Measurements from ENCODE around the gene PLEKHG7. TPM values are rescaled to one million over a fixed set of nuclear protein-coding genes. Genes with fewer than 3 reads are reported as not detected.
"Not testable (repeated sequence)": the region's sequence is repeated elsewhere in the genome, so short reads cannot be mapped to it uniquely, and the experiment has no call there.

Gene PLEKHG7, protein sequence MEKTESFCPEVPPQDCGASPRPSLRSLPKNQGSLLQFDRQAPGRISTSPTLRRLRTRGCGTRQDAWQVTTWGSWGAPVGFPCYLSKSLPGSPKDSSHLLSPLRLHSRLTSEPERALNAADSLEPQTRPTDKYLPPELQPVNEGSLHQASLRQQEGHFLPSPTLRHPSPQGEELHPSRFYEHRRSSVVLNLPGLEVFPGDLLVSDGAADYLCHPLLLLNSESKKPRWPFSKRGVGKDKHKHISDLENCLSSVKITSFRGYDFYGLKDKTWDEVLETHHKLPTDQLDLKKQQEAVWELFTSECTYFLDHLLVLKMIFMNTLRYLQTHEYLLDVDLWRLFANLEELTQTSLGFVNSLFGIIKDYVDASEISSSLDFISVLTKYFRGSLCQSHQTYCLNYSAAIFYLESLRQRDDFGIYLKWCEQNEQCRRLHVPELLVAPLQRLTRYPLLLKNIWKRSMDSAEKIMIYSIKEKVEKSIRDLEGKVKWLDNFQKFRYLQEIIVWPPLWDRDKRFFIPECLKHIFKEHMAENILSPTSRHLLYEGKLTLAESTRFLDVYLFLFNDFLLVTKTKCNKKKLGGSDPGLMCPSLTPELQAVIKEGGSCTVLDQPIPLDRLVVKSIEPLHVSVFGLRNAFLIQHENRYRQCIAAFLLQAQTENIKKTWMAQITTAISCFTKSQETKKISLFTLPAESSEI
- not detected for polyA plus RNA-seq (2012; ENCODE audit: insufficient read depth, insufficient read length, low read depth)

DNA sequence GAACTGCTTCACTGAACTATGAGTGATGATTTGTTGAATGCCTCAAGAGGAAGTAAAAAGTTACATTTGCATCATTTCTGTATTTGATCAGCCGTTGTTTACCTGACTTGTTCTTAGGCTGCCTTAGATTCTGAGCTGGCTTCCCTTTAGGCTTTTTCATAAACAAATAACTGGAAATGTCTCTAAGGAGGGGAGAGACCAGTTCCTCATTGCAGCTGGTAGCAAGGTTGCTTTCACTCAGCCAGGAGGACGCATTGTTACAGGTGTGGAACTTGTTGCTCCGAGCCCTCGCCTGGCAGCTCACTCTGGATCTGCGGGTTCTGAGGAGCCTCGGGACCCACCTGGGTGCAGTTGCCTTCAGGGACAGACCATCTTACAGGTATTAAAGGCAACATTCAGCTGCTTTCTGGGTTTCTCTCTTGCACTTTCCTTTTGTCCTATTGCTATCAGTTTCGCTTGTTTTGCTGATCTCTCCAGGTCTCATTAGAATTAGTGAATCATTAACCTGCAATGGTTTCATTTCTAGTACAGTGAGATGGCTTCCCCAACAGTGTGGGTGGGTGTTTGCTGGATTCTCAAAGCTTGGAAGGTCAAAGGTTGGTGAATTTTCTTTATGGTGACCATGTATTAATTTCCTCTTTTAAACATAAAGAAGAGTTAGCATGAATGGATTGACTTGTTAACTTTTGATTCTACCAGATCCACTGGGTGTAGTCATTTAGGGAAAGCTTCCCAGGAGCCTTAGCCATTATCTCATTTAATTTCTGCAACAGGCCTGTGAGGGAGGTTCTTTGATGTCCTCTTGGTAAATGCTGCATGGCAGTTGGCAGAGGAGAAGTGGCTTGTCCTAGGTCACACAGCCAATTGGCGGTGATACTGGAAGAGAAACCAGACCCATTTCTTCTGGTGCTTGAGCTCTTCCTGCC, at the start of gene PLEKHG7:
TSS of gene PLEKHG7 (plus strand) at position 236 of the 926 bp plus-strand sequence. CDS start 3,643 bp downstream, outside the sequence.
- no peaks in the 10 kb centered on the region for H3K36me3 ChIP-seq
- TF ChIP-seq, protein P1, sequence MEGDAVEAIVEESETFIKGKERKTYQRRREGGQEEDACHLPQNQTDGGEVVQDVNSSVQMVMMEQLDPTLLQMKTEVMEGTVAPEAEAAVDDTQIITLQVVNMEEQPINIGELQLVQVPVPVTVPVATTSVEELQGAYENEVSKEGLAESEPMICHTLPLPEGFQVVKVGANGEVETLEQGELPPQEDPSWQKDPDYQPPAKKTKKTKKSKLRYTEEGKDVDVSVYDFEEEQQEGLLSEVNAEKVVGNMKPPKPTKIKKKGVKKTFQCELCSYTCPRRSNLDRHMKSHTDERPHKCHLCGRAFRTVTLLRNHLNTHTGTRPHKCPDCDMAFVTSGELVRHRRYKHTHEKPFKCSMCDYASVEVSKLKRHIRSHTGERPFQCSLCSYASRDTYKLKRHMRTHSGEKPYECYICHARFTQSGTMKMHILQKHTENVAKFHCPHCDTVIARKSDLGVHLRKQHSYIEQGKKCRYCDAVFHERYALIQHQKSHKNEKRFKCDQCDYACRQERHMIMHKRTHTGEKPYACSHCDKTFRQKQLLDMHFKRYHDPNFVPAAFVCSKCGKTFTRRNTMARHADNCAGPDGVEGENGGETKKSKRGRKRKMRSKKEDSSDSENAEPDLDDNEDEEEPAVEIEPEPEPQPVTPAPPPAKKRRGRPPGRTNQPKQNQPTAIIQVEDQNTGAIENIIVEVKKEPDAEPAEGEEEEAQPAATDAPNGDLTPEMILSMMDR (IDR thresholded peaks at IDR 0.05; ENCODE audit: low read depth, low read length), result no peak
- DNase-seq, result no peak
- no peak within 1 kb of the TSS for H3K4me3 ChIP-seq (ENCODE audit: low read depth, low read length)
- no peaks in the 10 kb centered on the region for H3K9me3 ChIP-seq
- H3K27me3 ChIP-seq, result peaks cover 4% of the 10 kb centered on the region; the same call in 1 of the 2 replicates
- H3K4me1 ChIP-seq, result no peaks in the 10 kb centered on the region

DNA sequence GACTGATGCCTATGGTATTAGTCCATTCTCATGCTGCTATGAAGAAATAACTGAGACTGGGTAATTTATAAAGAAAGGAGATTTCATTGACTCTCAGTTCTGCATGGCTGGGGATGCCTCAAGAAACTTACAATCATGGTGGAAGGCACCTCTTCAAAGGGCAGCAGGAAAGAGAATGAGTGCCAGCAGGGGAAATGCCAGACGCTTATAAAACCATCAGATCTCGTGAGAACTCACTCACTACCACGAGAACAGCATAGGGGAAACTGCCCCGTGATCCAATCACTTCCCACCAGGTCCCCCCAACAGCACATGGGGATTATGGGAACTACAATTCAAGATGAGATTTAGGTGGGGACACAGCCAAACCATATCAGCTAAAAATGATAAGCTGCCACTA, 48.5 kb upstream of the PLEKHG7 start:
- DNase-seq; H3K9me3 ChIP-seq; H3K4me1 ChIP-seq; H3K27me3 ChIP-seq; H3K4me3 ChIP-seq (ENCODE audit: low read depth, low read length); H3K36me3 ChIP-seq: not testable (repeated sequence)

DNA sequence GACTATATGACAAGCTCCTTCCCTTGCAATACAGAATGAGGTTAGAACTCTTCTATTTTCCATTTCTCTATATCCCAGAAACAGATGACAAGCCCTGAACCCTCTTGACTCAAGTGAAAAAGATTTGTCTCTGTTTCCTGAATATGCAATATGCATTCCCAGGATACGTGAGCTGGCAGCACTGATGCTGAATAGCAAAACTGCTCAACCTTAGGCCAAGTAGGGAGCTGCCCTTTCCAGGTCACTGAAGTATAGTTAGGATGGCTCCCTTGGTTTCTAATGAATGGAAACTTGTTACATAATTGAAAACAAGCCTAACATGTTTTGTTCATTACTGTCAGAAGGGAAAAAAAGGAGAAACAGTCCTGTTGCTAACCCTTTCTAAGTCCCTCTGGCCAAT, 47.9 kb upstream of the PLEKHG7 start:
- Histone ChIP-seq H3K9me3 (no peaks in the 10 kb centered on the region), H3K36me3 (no peaks in the 10 kb centered on the region), H3K27me3 (no peaks in the 10 kb centered on the region), H3K4me3 (ENCODE audit: low read depth, low read length) (no peak overlapping the region), H3K4me1 (no peaks in the 10 kb centered on the region)
- TF ChIP-seq, protein P1 (IDR thresholded peaks at IDR 0.05; ENCODE audit: low read depth, low read length), result no peak
- DNase-seq, result no peak

DNA sequence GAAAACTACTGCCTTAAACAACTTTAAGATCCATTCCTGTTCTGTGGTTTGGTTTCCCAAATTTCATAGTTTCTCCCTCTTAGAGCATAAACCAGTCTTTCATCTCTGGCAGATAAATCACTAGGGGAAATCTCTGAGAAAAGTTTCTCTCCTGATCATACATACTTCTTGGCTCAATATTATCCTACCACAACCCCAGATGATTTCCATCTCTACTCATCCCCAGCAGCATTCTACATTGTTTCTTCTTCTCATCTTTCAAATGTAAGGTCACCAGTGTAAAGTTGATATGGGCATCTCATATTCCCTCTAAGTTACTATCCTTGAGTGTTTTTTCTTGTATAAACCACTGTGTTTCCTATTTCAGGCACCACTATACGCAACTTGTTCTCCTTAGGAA, 45.9 kb upstream of the PLEKHG7 start:
- Histone ChIP-seq H3K4me1 (no peaks in the 10 kb centered on the region), H3K9me3 (no peaks in the 10 kb centered on the region), H3K4me3 (ENCODE audit: low read depth, low read length) (no peak overlapping the region), H3K27me3 (no peaks in the 10 kb centered on the region), H3K36me3 (no peaks in the 10 kb centered on the region)
- no peak for DNase-seq
- TF ChIP-seq, protein P1 (IDR thresholded peaks at IDR 0.05; ENCODE audit: low read depth, low read length), result no peak

DNA sequence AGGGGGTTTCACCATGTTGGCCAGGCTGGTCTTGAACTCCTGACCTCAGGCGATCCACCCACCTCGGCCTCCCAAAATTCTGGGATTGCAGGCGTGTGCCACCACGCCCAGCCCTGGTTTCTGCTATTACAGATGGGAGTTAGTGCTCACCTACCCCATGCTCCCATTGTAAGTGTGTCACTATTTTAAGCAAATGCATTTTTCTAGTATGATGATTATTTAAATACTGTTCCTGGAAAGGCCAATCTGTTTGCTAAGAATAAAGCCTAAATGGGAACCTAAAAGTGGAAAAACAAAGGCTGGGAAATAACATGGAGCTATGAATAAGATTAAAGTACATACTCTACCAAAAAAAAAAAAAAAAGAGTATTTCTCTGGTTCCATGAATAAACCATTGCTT, 45.0 kb upstream of the PLEKHG7 start:
- no peak for DNase-seq
- Histone ChIP-seq H3K4me1 (no peaks in the 10 kb centered on the region), H3K27me3 (no peaks in the 10 kb centered on the region), H3K36me3 (no peaks in the 10 kb centered on the region), H3K4me3 (ENCODE audit: low read depth, low read length) (no peak overlapping the region), H3K9me3 (no peaks in the 10 kb centered on the region)
- TF ChIP-seq, protein P1 (IDR thresholded peaks at IDR 0.05; ENCODE audit: low read depth, low read length), result no peak

DNA sequence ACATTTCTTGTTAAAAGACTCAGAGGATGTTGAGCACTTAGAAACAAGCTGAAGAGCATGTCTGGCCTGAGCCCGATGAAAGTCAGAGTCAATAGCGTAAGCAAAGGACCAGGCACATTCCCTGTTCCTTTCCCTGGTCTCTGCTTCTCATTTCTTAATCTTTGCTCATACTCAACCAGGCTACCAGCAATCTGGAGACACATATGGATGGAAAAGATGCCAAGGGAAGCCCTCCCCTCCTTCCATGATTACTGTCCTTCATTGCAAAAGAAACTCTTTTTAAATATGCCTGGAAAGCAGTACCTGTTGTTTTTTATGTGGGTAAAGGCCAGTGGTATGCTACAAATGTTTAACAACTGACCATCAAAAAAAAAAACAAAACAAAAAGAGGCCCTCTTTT, 44.2 kb upstream of the PLEKHG7 start:
- H3K4me1 ChIP-seq, result no peaks in the 10 kb centered on the region
- no peak overlapping the region for H3K4me3 ChIP-seq (ENCODE audit: low read depth, low read length)
- TF ChIP-seq, protein P1 (IDR thresholded peaks at IDR 0.05; ENCODE audit: low read depth, low read length), result no peak
- no peaks in the 10 kb centered on the region for H3K36me3 ChIP-seq
- H3K9me3 ChIP-seq, result no peaks in the 10 kb centered on the region
- no peak for DNase-seq
- H3K27me3 ChIP-seq, result no peaks in the 10 kb centered on the region

Data from BE2C (cell line).